HepG2 (cell line): ENCODE measurements around the gene ESAM. TPM values are rescaled to one million over a fixed set of nuclear protein-coding genes. Genes with fewer than 3 reads are reported as not detected.

ENCODE experiments used
- ATAC-seq: fragments of 200-7000 bp; cut with Tn5 transposase; 3 replicates; pipeline ENCODE4 v1.9.1; 2020; ENCODE audit warnings: mild to moderate bottlenecking, moderate library complexity
- BruUV-seq: library from RNA; stranded (reverse); fragments of 400-500 nt; replicated peaks from 2 replicates; lab custom pipeline; 2021; lab: Mats Ljungman, UMichigan
- CTCF ChIA-PET: fragments of 300-600 bp; formaldehyde crosslinking; extraction: SDS; loops from one replicate; lab custom pipeline; 2021; ENCODE audit warnings: low total read pairs, inconsistent platforms, low intra/inter-chr PET ratio; lab: Yijun Ruan, JAX
- POLR2A ChIA-PET: fragments of 350-600 bp; sonication (Branson Sonifier 250); formaldehyde crosslinking; loops from one replicate; lab custom pipeline; 2020; ENCODE audit warnings: antibody characterized with exemption, inconsistent platforms; lab: Yijun Ruan, JAX
- DNase-seq: peaks from one replicate; pipeline ENCODE4 v3.0.0-alpha.2; 2015; ENCODE audit warnings: low spot score
- FAIRE-seq: peaks from 3 replicates; lab custom pipeline; 2011; peaks lifted over from hg19 to GRCh38; lab: Jason Lieb, UNC
- H2AFZ ChIP-seq: one replicate; pipeline ENCODE4 v1.6.1; 2011; ENCODE audit warnings: low read length, inconsistent platforms
- H3K27ac ChIP-seq: fragments of 300-600 bp; 3 replicates; pipeline ENCODE4 v1.8.0; 2011; ENCODE audit warnings: mixed run types, mild to moderate bottlenecking, mixed read lengths, low read length, inconsistent platforms; ENCODE audit not compliant: insufficient read depth; ENCODE audit errors: extremely low read length
- H3K27me3 ChIP-seq, 2 experiments: fragments of 200-600 bp in 1 of 2; 2 replicates in 1 of 2; 3 replicates in 1 of 2; pipeline versions ENCODE4 v1.6.0 to v1.8.0; 2011; ENCODE audit warnings: low read length in 2 of 2, mild to moderate bottlenecking in 2 of 2, moderate library complexity in 2 of 2, inconsistent platforms in 1 of 2; ENCODE audit not compliant: insufficient read depth in 2 of 2, control insufficient read depth in 1 of 2
- H3K36me3 ChIP-seq, 2 experiments: fragments of 200-600 bp in 1 of 2; replicated peaks in 1 of 2; 2 replicates in 1 of 2; 3 replicates in 1 of 2; pipeline versions ENCODE4 v1.5.1 to v1.8.0; 2011; ENCODE audit warnings: low read length in 2 of 2, inconsistent platforms in 1 of 2; ENCODE audit not compliant: insufficient read depth in 2 of 2, control insufficient read depth in 1 of 2
- H3K4me1 ChIP-seq: 2 replicates; pipeline ENCODE4 v1.5.1; 2012; ENCODE audit warnings: low read length, inconsistent platforms; ENCODE audit not compliant: insufficient read depth
- H3K4me2 ChIP-seq: 2 replicates; pipeline ENCODE4 v1.6.0; 2011; ENCODE audit warnings: low read depth, low read length, inconsistent platforms
- H3K4me3 ChIP-seq, 3 experiments: fragments of 200-600 bp in 1 of 3; sonication (generic), shearing (Covaris generic) in 1 of 3; replicated peaks in 1 of 3; 2 replicates each; pipeline ENCODE4 v1.5.1; 2011 to 2016; ENCODE audit warnings: low read length in 3 of 3, inconsistent platforms in 2 of 3, low read depth in 2 of 3, mild to moderate bottlenecking in 2 of 3, control low read depth in 1 of 3, mixed read lengths in 1 of 3; ENCODE audit not compliant: insufficient read depth in 1 of 3
- H3K79me2 ChIP-seq: one replicate; pipeline ENCODE4 v1.6.1; 2011; ENCODE audit warnings: low read length, inconsistent platforms; ENCODE audit not compliant: insufficient read depth
- H3K9ac ChIP-seq: 2 replicates; pipeline ENCODE4 v1.6.0; 2011; ENCODE audit warnings: mild to moderate bottlenecking, low read depth, low read length, inconsistent platforms; ENCODE audit not compliant: insufficient read depth
- H3K9me3 ChIP-seq: 2 replicates; pipeline ENCODE4 v1.5.1; 2012; ENCODE audit warnings: mild to moderate bottlenecking, low read length
- H4K20me1 ChIP-seq: 2 replicates; pipeline ENCODE4 v1.6.0; 2011; ENCODE audit warnings: inconsistent platforms, mild to moderate bottlenecking, low read length, moderate library complexity; ENCODE audit not compliant: insufficient read depth
- FOXC1 ChIP-seq: sonication (generic); formaldehyde crosslinking; IDR thresholded peaks from 2 replicates; pipeline ENCODE4 v1.8.0; 2022; ENCODE audit warnings: mild to moderate bottlenecking, missing genetic modification reagents, borderline replicate concordance
- KDM2A ChIP-seq: sonication (generic); formaldehyde crosslinking; IDR thresholded peaks from 2 replicates; pipeline ENCODE4 v1.4.0; 2020; ENCODE audit warnings: low read depth, missing genetic modification reagents, borderline replicate concordance
- KLF6 ChIP-seq: IDR thresholded peaks from 2 replicates; pipeline ENCODE4 v1.8.0; 2016; ENCODE audit warnings: missing biosample characterization, missing genetic modification reagents
- WGBS: methylation state at CpG from one replicate; pipeline ENCODE4 v1.1.6; 2017; ENCODE audit warnings: low lambda C conversion rate; 5-methylcytosine and 5-hydroxymethylcytosine counted together
- in situ Hi-C: cut with HindIII; loops from 2 replicates; pipeline ENCODE4 v1.10.0; 2017; ENCODE audit warnings: low pct_unique_long_range_greater_than_20kb; ENCODE audit not compliant: extremely low pct_ligation_motif_present
- intact Hi-C: fragments of 100-400 bp; cut with micrococcal nuclease; formaldehyde crosslinking; loops from one replicate; pipeline ENCODE4 v1.10.0; 2022; ENCODE audit not compliant: unreplicated experiment
- polyA plus RNA-seq, 8 experiments: library from polyadenylated mRNA; depleted of rRNA in 3 of 8; stranded (reverse) in 7 of 8; unstranded in 1 of 8; fragments of >200 nt; fragmentation: Illumina TruSeq in 4 of 8; extraction: Trizol in 4 of 8; gene quantifications; 2 replicates each; pipeline versions ENCODE4 v1.2.1 to v1.2.3, GENCODE V29; 2011 to 2016; ENCODE audit warnings: low read depth in 4 of 8, missing spikeins in 1 of 8, mixed read lengths in 1 of 8; ENCODE audit not compliant: insufficient read depth in 1 of 8
- total RNA-seq, 5 experiments: library from RNA; depleted of rRNA; stranded (reverse); fragments of >200 nt; fragmentation: Illumina TruSeq; extraction: Trizol; gene quantifications; 2 replicates each; pipeline ENCODE4 v1.2.3, GENCODE V29; 2016; ENCODE audit warnings: low read depth in 1 of 5

The ESAM gene
- total and polyA plus RNA-seq, 2 of the 13 experiments (the other 11 are each of a cell fraction or from before 2014, with no cell fraction given), result 1.2 to 6.8 TPM

GRCh38 chr11:124737638-124738305 lies 24.3 kb downstream of the ESAM start:
- Histone ChIP-seq H3K27me3 (peaks cover 2 to 65% of the 10 kb centered on the region in 2 experiments; a peak in 4 of 5 replicates), H3K4me1 (peaks cover 18% of the 10 kb centered on the region), H3K9ac (no peak overlapping the region), H3K4me3 (no peak overlapping the region), H3K36me3 (no peaks in the 10 kb centered on the region), H3K4me2 (no peak overlapping the region), H3K27ac (no peak overlapping the region), H4K20me1 (no peaks in the 10 kb centered on the region), H2AFZ (no peak overlapping the region), H3K9me3 (no peaks in the 10 kb centered on the region), H3K79me2 (no peaks in the 10 kb centered on the region)
- ChIA-PET POLR2A (interaction anchor here (1.0 kb wide), 1 partner anchor 9 kb away, joined by 3 read pairs; no protein-coding TSS in a partner anchor), CTCF (no interaction called here)
- DNase-seq, result no peak
- in situ Hi-C loops, result no loop called here
- FAIRE-seq, result no peak
- ATAC-seq, result no peak
- no TSS peak for BruUV-seq
- intact Hi-C loops, result no loop called here
- 40% methylated on average over 6 of the region's 7 CpGs for WGBS
- TF ChIP-seq KLF6 (CRISPR knock-in tag) (no peak), KDM2A (CRISPR knock-in tag) (no peak)

- no peak for FAIRE-seq
- H3K4me3 ChIP-seq, result no peak overlapping the region
- no peaks in the 10 kb centered on the region for H3K79me2 ChIP-seq
- BruUV-seq, result no TSS peak
- intact Hi-C loops, result no loop called here
- no peaks in the 10 kb centered on the region for H3K36me3 ChIP-seq
- no peak for TF ChIP-seq FOXC1
- H3K4me1 ChIP-seq, result peaks cover 18% of the 10 kb centered on the region
- no peaks in the 10 kb centered on the region for H3K9me3 ChIP-seq
- H3K9ac ChIP-seq, result no peak overlapping the region
- WGBS, result 0% methylated on average over 2 of the region's 3 CpGs
- ATAC-seq, result no peak
- peaks cover 2 to 59% of the 10 kb centered on the region in 2 experiments; a peak in 4 of 5 replicates for H3K27me3 ChIP-seq
- ChIA-PET CTCF (no interaction called here), POLR2A (no interaction called here)
- H4K20me1 ChIP-seq, result no peaks in the 10 kb centered on the region
- H2AFZ ChIP-seq, result no peak overlapping the region
- no peak overlapping the region for H3K4me2 ChIP-seq
- H3K27ac ChIP-seq, result no peak overlapping the region
- in situ Hi-C loops, result no loop called here
- no peak for DNase-seq
Measured at GRCh38 chr11:124736736-124737135, 25.4 kb downstream of the ESAM start.
